Ovary (tissue), 3 donors: Measurements from ENCODE around the gene PCYT2.
A peak's percentile ranks its signal among the peaks of the same experiment; 100 is the strongest.

ENCODE experiments used
- EP300 ChIP-seq: sonication (generic); formaldehyde crosslinking; IDR thresholded peaks from one replicate; pipeline ENCODE4 v1.6.1; 2017; ENCODE audit warnings: antibody characterized with exemption
- POLR2A ChIP-seq: fragments of 450-650 bp; IDR thresholded peaks from one replicate; pipeline ENCODE4 v1.6.1; 2017; ENCODE audit warnings: antibody characterized with exemption, mild to moderate bottlenecking, moderate library complexity
- TF ChIP-seq, protein P1 (sequence below), 3 donors: fragments of 450-650 bp in 2 of 3; fragments of 200-600 bp in 1 of 3; IDR thresholded peaks; one replicate each; pipeline versions ENCODE4 v1.5.1 to v1.8.0; 2016 to 2022; ENCODE audit warnings: antibody characterized with exemption in 3 of 3, mild to moderate bottlenecking in 1 of 3
- donor health status: DM: no; HTN: no; CAD: no.

DNA sequence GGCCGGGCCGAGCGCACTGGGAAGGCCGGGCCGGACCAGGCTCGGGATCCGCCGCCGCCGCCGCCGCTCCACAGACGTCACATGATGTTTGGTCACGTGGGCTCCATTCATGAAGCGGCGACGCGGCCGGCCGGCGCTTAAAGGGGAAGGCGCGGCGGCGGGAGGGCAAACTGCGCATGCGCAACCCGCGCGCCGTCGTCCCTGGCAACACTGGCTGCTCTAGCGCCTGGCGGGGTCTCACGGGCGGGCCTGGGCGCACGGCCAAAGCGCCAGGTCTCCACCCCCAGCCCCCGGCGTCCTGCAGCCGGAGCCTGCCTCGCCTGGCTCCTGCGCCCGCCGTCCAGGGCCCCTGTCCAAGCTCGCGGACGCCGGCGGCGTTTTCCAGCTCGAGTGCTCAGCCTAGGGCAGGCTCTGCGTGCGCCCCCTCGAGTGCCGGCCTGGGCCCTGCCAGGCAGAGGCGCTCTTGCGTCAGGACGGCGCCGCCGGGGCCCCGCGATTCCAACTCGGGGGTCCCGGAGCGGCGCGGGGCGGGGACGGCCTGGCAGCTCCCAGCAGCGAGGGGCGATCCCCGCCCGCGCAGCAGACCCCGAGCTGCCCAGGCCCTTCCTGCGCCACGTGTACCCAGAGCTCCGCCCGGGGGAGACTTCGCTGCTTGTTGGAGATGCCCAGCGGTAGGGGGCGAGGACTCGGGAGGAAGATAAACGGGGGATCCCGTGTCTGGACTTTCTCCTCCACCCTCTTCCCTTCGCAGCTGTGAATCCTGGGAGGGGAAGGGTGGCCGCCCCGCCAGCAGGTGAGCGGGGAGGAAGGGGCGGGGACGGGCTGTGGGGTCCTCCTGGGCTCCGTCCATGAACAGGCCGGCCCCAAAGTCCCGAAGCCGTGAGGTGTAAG, 16.7 kb upstream of the PCYT2 start, which contains the start of gene MAFG:
- TF ChIP-seq, protein P1, sequence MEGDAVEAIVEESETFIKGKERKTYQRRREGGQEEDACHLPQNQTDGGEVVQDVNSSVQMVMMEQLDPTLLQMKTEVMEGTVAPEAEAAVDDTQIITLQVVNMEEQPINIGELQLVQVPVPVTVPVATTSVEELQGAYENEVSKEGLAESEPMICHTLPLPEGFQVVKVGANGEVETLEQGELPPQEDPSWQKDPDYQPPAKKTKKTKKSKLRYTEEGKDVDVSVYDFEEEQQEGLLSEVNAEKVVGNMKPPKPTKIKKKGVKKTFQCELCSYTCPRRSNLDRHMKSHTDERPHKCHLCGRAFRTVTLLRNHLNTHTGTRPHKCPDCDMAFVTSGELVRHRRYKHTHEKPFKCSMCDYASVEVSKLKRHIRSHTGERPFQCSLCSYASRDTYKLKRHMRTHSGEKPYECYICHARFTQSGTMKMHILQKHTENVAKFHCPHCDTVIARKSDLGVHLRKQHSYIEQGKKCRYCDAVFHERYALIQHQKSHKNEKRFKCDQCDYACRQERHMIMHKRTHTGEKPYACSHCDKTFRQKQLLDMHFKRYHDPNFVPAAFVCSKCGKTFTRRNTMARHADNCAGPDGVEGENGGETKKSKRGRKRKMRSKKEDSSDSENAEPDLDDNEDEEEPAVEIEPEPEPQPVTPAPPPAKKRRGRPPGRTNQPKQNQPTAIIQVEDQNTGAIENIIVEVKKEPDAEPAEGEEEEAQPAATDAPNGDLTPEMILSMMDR (IDR thresholded peaks at IDR 0.05) = peak in 2 of 3 donors; percentile 33 to 41
- TF ChIP-seq POLR2A = peak; percentile 55
- TF ChIP-seq EP300 = no peak
